ENCODE measurements around the gene NEBL. TPM values are rescaled to one million over a fixed set of nuclear protein-coding genes. Genes with fewer than 3 reads are reported as not detected.

Gene NEBL
- total and polyA plus RNA-seq, 2 donors from 2014 or later: 13.8 to 21.2 TPM

- H3K9me3 ChIP-seq (ENCODE audit: control insufficient read depth in 2 of 3, insufficient read depth in 1 of 3, low read length in 3 of 3): no peaks in the 10 kb centered on the region
- no peaks in the 10 kb centered on the region for H3K4me1 ChIP-seq (ENCODE audit: control insufficient read depth in 2 of 3, insufficient read depth in 2 of 3, low read depth in 1 of 3, low read length in 3 of 3)
- no peak overlapping the region for H3K9ac ChIP-seq (ENCODE audit: low read length in 3 of 3)
- TF ChIP-seq CTCF (IDR thresholded peaks at IDR 0.05; ENCODE audit: borderline replicate concordance, extremely low read depth, insufficient read depth): no peak
- no peak for DNase-seq
- no peaks in the 10 kb centered on the region for H3K27me3 ChIP-seq (ENCODE audit: control insufficient read depth, insufficient read depth, low read length)
- no peak overlapping the region for H3K27ac ChIP-seq (ENCODE audit: low read depth in 2 of 2, low read length in 2 of 2)
- intact Hi-C loops (cut with DNase I): no loop called here
- no peak overlapping the region for H3K4me3 ChIP-seq (ENCODE audit: low read length in 3 of 3)
- FAIRE-seq: no peak
- H3K36me3 ChIP-seq (ENCODE audit: control insufficient read depth in 2 of 3, insufficient read depth in 3 of 3, low read length in 3 of 3): peaks cover 0 to 2% (median 0%) of the 10 kb centered on the region in 3 donors
These were observed 19.6 kb downstream of the NEBL start for GRCh38 chr10:20877554-20877953.

- Histone ChIP-seq H3K27me3 (ENCODE audit: control insufficient read depth, insufficient read depth, low read length) (no peaks in the 10 kb centered on the region), H3K9me3 (ENCODE audit: control insufficient read depth in 2 of 3, insufficient read depth in 1 of 3, low read length in 3 of 3) (no peaks in the 10 kb centered on the region), H3K27ac (ENCODE audit: low read depth in 2 of 2, low read length in 2 of 2) (no peak overlapping the region), H3K9ac (ENCODE audit: low read length in 3 of 3) (no peak overlapping the region), H3K4me3 (ENCODE audit: low read length in 3 of 3) (no peak overlapping the region), H3K36me3 (ENCODE audit: control insufficient read depth in 2 of 3, insufficient read depth in 3 of 3, low read length in 3 of 3) (no peaks in the 10 kb centered on the region), H3K4me1 (ENCODE audit: control insufficient read depth in 2 of 3, insufficient read depth in 2 of 3, low read depth in 1 of 3, low read length in 3 of 3) (no peaks in the 10 kb centered on the region)
- intact Hi-C loops (cut with DNase I): no loop called here
- DNase-seq (no peak), FAIRE-seq (no peak)
- TF ChIP-seq CTCF (IDR thresholded peaks at IDR 0.05; ENCODE audit: borderline replicate concordance, extremely low read depth, insufficient read depth): no peak
These were observed 22.9 kb downstream of the NEBL start for GRCh38 chr10:20874261-20874660.

GRCh38 chr10:20871970-20872369 lies 25.1 kb downstream of the NEBL start:
- no peaks in the 10 kb centered on the region for H3K9me3 ChIP-seq (ENCODE audit: control insufficient read depth in 2 of 3, insufficient read depth in 1 of 3, low read length in 3 of 3)

More at GRCh38 chr10:20871970-20872369, 25.1 kb downstream of the NEBL start:
- no peak overlapping the region for H3K27ac ChIP-seq (ENCODE audit: low read depth in 2 of 2, low read length in 2 of 2)
- H3K36me3 ChIP-seq (ENCODE audit: control insufficient read depth in 2 of 3, insufficient read depth in 3 of 3, low read length in 3 of 3): peaks cover 0 to 2% (median 0%) of the 10 kb centered on the region in 3 donors
- intact Hi-C loops (cut with DNase I): no loop called here
- H3K4me3 ChIP-seq (ENCODE audit: low read length in 3 of 3): no peak overlapping the region
- TF ChIP-seq CTCF (IDR thresholded peaks at IDR 0.05; ENCODE audit: borderline replicate concordance, extremely low read depth, insufficient read depth): no peak
- H3K27me3 ChIP-seq (ENCODE audit: control insufficient read depth, insufficient read depth, low read length): no peaks in the 10 kb centered on the region
- no peak overlapping the region for H3K9ac ChIP-seq (ENCODE audit: low read length in 3 of 3)
- no peak for DNase-seq
- no peak for FAIRE-seq
- H3K4me1 ChIP-seq (ENCODE audit: control insufficient read depth in 2 of 3, insufficient read depth in 2 of 3, low read depth in 1 of 3, low read length in 3 of 3): no peaks in the 10 kb centered on the region
